ENCODE results near the gene UBAP2L. TPM values are rescaled to one million over a fixed set of nuclear protein-coding genes. Genes with fewer than 3 reads are reported as not detected.
"Not testable (repeated sequence)": the region's sequence is repeated elsewhere in the genome, so short reads cannot be mapped to it uniquely, and the experiment has no call there.

UBAP2L gene
- total RNA-seq, 1 experiment from 2014 or later: 85.9 TPM

DNA sequence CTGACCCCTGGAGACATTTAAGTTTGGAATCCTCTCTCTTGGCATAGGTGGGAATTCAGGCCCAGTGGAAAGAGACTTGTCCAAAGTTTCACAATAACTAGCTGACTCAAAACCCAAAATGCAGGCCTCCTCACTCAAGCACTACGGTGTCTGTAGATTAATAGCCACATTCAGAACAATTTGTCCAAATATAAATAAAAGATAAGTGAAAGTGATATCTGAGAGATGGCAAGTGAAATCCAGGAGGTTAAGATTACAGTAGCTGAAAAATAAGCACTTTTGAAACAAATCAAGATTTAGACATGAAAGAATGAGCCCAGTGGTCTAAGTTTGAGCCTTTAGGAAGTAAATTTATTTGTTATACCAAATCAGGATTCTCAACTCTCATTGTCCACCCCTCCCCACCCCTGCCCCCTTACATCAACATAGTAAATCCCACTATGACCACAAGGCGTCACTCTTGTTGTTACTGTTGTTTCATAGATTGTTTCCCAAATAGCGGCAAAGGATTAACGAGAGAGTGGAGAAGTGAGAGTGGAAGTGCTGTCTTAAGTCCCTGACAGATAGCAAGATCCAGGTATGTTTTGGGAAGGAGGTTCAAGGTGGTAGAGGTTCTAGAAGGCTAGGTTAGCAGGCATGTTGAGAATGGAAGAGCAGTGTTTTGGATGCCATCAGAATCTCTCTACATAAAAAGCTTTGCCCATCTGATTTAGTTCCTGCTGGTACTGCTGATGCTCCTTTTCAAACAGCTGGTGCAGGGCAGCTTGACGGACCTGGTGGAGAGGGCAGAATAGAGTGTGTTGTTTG lies 21.8 kb upstream of the UBAP2L start:
- peak; percentile 47 for DNase-seq (ENCODE audit: low spot score)

DNA sequence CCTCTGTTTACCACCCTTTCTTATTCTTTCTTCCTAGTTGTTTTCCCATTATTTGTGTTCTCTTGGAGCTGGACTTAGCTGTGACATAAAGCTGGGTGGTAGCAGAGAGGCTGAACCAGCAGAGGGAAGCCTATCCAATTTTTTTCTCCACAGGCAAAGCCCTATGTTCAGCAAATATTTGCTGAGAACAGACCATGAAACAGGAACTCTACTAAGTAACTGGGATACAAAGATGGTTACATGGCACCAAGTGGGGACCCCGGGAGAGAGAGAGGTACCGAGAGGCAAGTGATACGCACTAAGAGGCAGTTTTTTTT lies 21.2 kb upstream of the UBAP2L start:
- DNase-seq (ENCODE audit: low spot score): no peak

DNA sequence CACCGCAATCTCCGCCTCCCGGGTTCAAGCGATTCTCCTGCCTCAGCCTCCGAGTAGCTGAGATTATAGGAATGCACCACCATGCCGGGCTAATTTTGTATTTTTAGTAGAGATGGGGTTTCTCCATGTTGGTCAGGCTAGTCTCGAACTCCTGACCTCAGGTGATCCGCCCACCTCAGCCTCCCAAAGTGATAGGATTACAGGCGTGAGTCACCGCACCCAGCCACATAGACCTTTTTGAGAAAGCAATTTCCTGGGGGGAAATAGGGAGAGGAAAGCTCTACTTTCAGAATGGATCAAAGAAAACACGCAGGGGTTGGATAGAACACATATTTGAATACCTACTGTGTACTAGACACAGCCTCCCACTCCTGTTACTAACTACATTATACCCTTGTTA lies 15.0 kb upstream of the UBAP2L start:
- DNase-seq (ENCODE audit: low spot score): not testable (repeated sequence)

DNA sequence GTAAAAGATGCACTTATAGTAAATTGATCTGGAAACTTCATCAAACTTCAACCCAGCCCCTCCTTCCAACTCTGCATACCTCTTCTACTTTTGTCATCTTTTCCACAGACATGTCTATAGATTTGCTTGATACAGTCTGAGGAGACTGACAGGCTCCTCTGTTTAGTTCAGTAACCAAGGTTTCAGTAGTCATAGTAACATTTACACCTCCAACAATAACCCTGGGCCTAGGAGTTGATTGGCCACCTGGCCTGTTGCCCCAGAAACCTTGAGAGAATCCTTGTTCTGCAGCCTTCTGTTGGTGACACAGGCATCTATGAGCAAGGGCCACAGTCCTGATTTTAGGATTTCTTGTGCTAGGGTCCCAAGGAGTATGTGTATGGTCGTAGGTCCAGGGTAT lies 14.6 kb upstream of the UBAP2L start, which contains the start of gene CFAP141:
CFAP141 (minus strand) TSS at position 138 of the 400 bp plus-strand sequence; CDS start at position 112, 26 bp downstream.
- no peak for DNase-seq (ENCODE audit: low spot score)

- no peak for DNase-seq (ENCODE audit: low spot score)
Measured at GRCh38 chr1:154207262-154207661, 13.5 kb upstream of the UBAP2L start.

- no peak for DNase-seq (ENCODE audit: low spot score)
Measured at GRCh38 chr1:154208677-154209388, 11.9 kb upstream of the UBAP2L start.

- DNase-seq (ENCODE audit: low spot score): no peak
Measured at GRCh38 chr1:154212083-154212482, 8.7 kb upstream of the UBAP2L start.

DNA sequence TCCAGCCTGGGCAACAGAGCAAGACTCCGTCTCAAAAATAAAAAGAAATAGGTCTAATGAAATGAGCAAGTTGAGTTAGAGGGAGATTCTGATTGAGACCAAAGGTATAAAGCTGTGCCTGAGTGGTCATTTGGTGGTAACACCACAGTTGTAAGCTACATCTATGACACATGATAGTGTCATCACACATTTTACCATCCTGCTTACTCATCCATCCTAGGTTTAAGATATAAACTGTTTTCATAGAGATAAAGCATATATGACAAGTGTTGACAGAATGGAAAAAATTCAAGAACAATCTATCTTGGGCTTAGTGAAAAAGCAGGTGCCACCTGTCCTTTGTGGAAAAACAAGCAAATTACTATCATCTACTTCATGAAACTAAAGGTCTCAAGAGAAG lies 7.5 kb upstream of the UBAP2L start:
- DNase-seq (ENCODE audit: low spot score): no peak

DNA sequence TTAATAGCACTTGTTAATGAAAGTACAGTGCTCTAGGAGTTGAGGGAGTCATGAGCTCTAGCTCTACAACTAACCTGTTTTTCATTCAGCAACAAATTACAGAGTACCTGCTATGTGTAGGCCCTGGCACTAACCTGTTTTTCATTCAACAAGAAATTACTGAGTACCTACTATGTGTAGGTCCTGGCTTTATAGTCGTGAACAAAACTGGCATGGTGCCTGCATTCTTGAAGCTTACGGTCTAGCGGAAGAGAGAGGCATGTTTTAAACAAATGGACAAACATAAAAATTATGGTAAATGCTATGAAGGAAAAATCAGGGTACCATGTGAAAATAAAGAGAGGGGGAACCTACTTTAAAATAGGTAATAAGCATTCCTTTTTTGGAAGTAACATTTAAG lies 2.2 kb upstream of the UBAP2L start:
- no peak for DNase-seq (ENCODE audit: low spot score)

DNA sequence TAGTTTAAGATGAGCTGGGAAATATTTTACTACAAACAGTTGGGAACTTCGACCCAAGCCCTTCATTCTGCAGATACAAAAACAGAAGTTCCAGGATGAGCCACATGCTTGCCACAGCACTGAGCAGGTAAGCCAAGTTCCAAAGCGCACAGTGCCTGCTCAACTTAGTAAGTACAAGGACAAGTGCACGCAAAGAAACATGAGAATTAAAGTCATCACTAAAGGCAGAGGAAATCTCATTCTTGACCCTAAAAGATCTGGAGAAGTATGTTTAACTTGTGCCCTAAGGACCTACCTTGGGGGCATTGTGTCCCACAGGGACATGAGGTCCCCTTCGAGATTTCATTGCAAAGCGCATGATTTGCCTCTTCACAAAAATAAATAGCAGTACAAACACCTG lies 1.2 kb upstream of the UBAP2L start:
- DNase-seq (ENCODE audit: low spot score): no peak

- no peak for DNase-seq (ENCODE audit: low spot score)
Measured at GRCh38 chr1:154220970-154221277, 169 bp downstream of the UBAP2L start.

GRCh38 chr1:154221278-154222001 lies 685 bp downstream of the UBAP2L start:
- no peak for DNase-seq (ENCODE audit: low spot score)

GRCh38 chr1:154222518-154222917 lies 1.8 kb downstream of the UBAP2L start:
- DNase-seq (ENCODE audit: low spot score): no peak

DNA sequence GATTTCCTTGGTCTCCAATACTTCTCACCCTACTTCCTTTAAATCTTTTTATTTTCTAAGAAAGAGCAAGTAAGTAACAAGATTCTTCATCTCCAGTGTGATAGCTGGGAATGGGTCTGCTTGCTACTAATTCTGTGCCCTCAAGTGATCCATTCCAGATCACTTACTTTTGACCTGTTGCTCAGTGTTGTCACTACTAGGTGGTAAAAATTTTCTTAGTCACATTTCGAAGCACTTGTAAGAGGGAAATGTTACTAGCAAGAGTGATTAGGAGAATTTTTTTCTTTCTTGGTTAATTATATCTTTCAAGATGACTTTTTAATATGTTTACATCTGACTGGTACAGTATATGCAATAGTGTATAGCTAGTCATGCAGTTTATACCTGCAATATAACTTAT lies 2.2 kb downstream of the UBAP2L start:
- no peak for DNase-seq (ENCODE audit: low spot score)

- no peak for DNase-seq (ENCODE audit: low spot score)
Measured at GRCh38 chr1:154223621-154224020, 2.9 kb downstream of the UBAP2L start.

- no peak for DNase-seq (ENCODE audit: low spot score)
Measured at GRCh38 chr1:154225370-154225769, 4.6 kb downstream of the UBAP2L start.

- not testable (repeated sequence) for DNase-seq (ENCODE audit: low spot score)
Measured at GRCh38 chr1:154231112-154231511, 10.4 kb downstream of the UBAP2L start.

GRCh38 chr1:154233127-154233526 lies 12.4 kb downstream of the UBAP2L start:
- not testable (repeated sequence) for DNase-seq (ENCODE audit: low spot score)

- no peak for DNase-seq (ENCODE audit: low spot score)
Measured at GRCh38 chr1:154236855-154237254, 16.1 kb downstream of the UBAP2L start.

- DNase-seq (ENCODE audit: low spot score): no peak
Measured at GRCh38 chr1:154237435-154237834, 16.7 kb downstream of the UBAP2L start.

DNA sequence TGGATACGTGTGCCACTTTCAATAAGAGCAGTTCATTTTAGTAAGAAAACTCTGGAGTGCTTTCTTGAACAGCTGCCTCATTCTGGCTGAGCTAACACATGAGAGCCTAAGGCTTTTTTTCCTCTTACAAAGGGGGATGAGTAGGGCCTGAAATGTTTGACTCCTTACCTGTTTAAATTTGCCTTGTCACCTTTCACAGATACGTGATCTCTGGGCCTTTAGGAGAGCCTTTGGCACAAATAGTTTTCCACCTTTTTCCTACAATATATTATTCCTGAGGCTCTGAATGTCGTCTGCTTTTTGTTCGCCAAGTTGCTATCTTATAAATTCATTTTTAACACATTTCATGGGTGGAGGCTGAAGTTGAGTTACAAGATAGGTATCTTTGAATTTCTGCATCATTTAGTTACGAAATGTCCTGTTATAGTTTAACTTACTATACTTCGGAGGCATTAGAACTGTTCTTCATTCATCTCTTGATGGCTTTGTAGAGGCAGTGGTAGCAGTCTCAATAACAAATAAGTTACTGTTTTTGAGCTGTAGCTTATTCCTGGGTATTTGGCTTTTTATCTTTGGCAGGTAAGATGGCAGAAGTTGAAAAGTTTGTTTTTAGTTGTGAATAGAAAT lies 17.2 kb downstream of the UBAP2L start:
- no peak for DNase-seq (ENCODE audit: low spot score)

- no peak for DNase-seq (ENCODE audit: low spot score)
Measured at GRCh38 chr1:154239491-154239890, 18.7 kb downstream of the UBAP2L start.
